Fibroblast of pulmonary artery (primary cell): Measurements from ENCODE around the gene JAGN1.
"Not testable (repeated sequence)": the region's sequence is repeated elsewhere in the genome, so short reads cannot be mapped to it uniquely, and the experiment has no call there.

Experiments
- DNase-seq: peaks from one replicate; pipeline ENCODE4 v3.0.0-alpha.2; 2010; ENCODE audit warnings: low read depth
- H3K4me3 ChIP-seq: replicated peaks from 2 replicates; pipeline ENCODE4 v1.5.1; 2011; ENCODE audit warnings: low read depth, mild to moderate bottlenecking, control low read depth, low read length, moderate library complexity
- CTCF ChIP-seq: IDR thresholded peaks from 2 replicates; pipeline ENCODE4 v1.5.1; 2011; ENCODE audit warnings: mild to moderate bottlenecking, control low read depth, low read length, inconsistent platforms; ENCODE audit errors: missing control alignments

The JAGN1 gene

GRCh38 chr3:9852528-9852927 is 37.9 kb upstream of the JAGN1 start:
- H3K4me3 ChIP-seq, result no peak overlapping the region
- DNase-seq, result no peak
- TF ChIP-seq CTCF, result no peak

- not testable (repeated sequence) for H3K4me3 ChIP-seq, DNase-seq
These were observed 36.0 kb upstream of the JAGN1 start for GRCh38 chr3:9854291-9854940.

GRCh38 chr3:9855594-9855993 is 34.8 kb upstream of the JAGN1 start:
- no peak overlapping the region for H3K4me3 ChIP-seq
- TF ChIP-seq CTCF, result no peak
- DNase-seq, result no peak

- no peak for TF ChIP-seq CTCF
- H3K4me3 ChIP-seq, result no peak overlapping the region
- DNase-seq, result no peak
These were observed 30.8 kb upstream of the JAGN1 start for GRCh38 chr3:9859530-9860025.

- no peak for DNase-seq
- H3K4me3 ChIP-seq, result no peak overlapping the region
- TF ChIP-seq CTCF, result no peak
These were observed 29.2 kb upstream of the JAGN1 start for GRCh38 chr3:9861201-9861600.

- TF ChIP-seq CTCF, result no peak
- no peak overlapping the region for H3K4me3 ChIP-seq
- DNase-seq, result no peak
These were observed 28.7 kb upstream of the JAGN1 start for GRCh38 chr3:9861626-9862130.

- no peak overlapping the region for H3K4me3 ChIP-seq
- peak; percentile 3 for TF ChIP-seq CTCF
- DNase-seq, result peak; percentile 36
These were observed 27.9 kb upstream of the JAGN1 start for GRCh38 chr3:9862391-9863057.
